ENCODE data around the gene NAA40. TPM values are rescaled to one million over a fixed set of nuclear protein-coding genes. Genes with fewer than 3 reads are reported as not detected.

NAA40 gene
- total and polyA plus RNA-seq, 2 experiments from 2014 or later, result 10.1 to 24.6 TPM

DNA sequence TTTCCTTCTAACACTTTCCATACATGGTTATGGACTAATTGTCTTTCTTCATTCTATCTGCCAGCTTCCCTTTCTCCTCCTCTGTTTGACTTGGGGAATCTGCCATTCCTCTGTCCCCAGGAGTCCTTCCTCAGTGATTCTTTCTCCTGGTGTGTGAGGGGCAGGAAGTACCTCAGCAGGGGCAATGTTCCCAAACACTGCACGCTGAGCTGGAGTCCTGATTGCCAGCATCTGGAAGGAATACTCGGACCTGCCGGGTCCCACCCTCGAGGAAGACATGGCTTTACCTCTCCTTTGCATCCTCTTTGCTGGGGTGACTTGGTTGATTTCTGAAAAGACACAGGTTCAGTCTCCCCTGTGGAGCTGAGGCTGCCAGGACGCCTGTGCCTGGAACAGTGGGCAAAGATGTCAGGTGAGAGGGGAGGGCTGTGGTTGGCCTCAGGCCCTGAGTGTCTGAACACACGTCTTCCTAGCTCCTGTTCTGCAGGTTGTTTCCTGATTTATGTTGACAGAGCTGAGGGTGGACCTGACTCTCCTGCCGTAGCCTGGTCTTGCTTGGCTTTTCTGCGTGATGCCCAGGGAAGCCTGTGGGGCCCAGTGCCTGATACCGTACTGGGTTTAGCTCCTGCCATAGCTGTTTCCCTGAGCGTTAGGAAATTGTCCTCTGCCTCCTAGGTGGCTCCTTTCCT, 39.9 kb downstream of the NAA40 start (continued):
- TF ChIP-seq, protein P1, sequence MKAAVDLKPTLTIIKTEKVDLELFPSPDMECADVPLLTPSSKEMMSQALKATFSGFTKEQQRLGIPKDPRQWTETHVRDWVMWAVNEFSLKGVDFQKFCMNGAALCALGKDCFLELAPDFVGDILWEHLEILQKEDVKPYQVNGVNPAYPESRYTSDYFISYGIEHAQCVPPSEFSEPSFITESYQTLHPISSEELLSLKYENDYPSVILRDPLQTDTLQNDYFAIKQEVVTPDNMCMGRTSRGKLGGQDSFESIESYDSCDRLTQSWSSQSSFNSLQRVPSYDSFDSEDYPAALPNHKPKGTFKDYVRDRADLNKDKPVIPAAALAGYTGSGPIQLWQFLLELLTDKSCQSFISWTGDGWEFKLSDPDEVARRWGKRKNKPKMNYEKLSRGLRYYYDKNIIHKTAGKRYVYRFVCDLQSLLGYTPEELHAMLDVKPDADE (IDR thresholded peaks at IDR 0.05), result no peak
- no peak for TF ChIP-seq STAT1 (IDR thresholded peaks at IDR 0.05; ENCODE audit: unreplicated experiment)
- no peak; the same call in 1 of the 2 replicates for TF ChIP-seq POLR2AphosphoS5 (IDR thresholded peaks at IDR 0.05; ENCODE audit: low read depth)
- TF ChIP-seq CTCF (conservative IDR thresholded peaks at IDR 0.05; ENCODE audit: low read depth in 2 of 2), result no peak
- no peak for TF ChIP-seq CREB1 (CRISPR knock-in tag; IDR thresholded peaks at IDR 0.05; ENCODE audit: low read depth)
- TF ChIP-seq NANOG (IDR thresholded peaks at IDR 0.05; ENCODE audit: borderline replicate concordance), result no peak
- TF ChIP-seq JUNB (IDR thresholded peaks at IDR 0.05; ENCODE audit: unreplicated experiment), result no peak
- TF ChIP-seq, protein P2, sequence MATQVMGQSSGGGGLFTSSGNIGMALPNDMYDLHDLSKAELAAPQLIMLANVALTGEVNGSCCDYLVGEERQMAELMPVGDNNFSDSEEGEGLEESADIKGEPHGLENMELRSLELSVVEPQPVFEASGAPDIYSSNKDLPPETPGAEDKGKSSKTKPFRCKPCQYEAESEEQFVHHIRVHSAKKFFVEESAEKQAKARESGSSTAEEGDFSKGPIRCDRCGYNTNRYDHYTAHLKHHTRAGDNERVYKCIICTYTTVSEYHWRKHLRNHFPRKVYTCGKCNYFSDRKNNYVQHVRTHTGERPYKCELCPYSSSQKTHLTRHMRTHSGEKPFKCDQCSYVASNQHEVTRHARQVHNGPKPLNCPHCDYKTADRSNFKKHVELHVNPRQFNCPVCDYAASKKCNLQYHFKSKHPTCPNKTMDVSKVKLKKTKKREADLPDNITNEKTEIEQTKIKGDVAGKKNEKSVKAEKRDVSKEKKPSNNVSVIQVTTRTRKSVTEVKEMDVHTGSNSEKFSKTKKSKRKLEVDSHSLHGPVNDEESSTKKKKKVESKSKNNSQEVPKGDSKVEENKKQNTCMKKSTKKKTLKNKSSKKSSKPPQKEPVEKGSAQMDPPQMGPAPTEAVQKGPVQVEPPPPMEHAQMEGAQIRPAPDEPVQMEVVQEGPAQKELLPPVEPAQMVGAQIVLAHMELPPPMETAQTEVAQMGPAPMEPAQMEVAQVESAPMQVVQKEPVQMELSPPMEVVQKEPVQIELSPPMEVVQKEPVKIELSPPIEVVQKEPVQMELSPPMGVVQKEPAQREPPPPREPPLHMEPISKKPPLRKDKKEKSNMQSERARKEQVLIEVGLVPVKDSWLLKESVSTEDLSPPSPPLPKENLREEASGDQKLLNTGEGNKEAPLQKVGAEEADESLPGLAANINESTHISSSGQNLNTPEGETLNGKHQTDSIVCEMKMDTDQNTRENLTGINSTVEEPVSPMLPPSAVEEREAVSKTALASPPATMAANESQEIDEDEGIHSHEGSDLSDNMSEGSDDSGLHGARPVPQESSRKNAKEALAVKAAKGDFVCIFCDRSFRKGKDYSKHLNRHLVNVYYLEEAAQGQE (IDR thresholded peaks at IDR 0.05; ENCODE audit: unreplicated experiment), result no peak

- no peak for DNase-seq (ENCODE audit: low spot score)
- no peak overlapping the region for H2AFZ ChIP-seq
- H3K4me2 ChIP-seq, result no peak overlapping the region; the same call in 1 of the 2 replicates
- peak in 1 of 2 experiments; percentile 50; a peak in 2 of 4 replicates for TF ChIP-seq CTCF (conservative IDR thresholded peaks at IDR 0.05; ENCODE audit: low read depth in 2 of 2)
- TF ChIP-seq ZNF331 (CRISPR knock-in tag; IDR thresholded peaks at IDR 0.05; ENCODE audit: low read depth), result no peak
- H4K20me1 ChIP-seq (replicated peaks; ENCODE audit: insufficient read depth), result no peaks in the 10 kb centered on the region; the same call in none of the 2 replicates
- 0 out of 2 replicates have a peak overlapping the region, but pooled peaks have one; percentile 32 for H3K27ac ChIP-seq (ENCODE audit: low read depth)
- no peaks in the 10 kb centered on the region for H3K36me3 ChIP-seq (ENCODE audit: insufficient read depth)
- Mint-ChIP-seq H3K36me3 (ENCODE audit: low read depth) (peaks cover 23% of the 10 kb centered on the region), H3K4me3 (no peak overlapping the region), H3K27me3 (ENCODE audit: insufficient read depth, low read depth, poor library complexity) (peaks cover 20% of the 10 kb centered on the region), H3K4me1 (peaks cover 29% of the 10 kb centered on the region), H3K9me3 (no peaks in the 10 kb centered on the region; the same call in 2 of the 3 replicates), H3K27ac (peak overlapping the region; percentile 95; the same call in 1 of the 2 replicates)
- no peaks in the 10 kb centered on the region for H3K27me3 ChIP-seq (ENCODE audit: insufficient read depth)
- H3K9me2 ChIP-seq (ENCODE audit: insufficient read depth), result no peaks in the 10 kb centered on the region
- no peak overlapping the region for H3K4me3 ChIP-seq
- peaks cover 33% of the 10 kb centered on the region for H3K4me1 ChIP-seq (ENCODE audit: insufficient read depth)
- H3K79me2 ChIP-seq (replicated peaks; ENCODE audit: insufficient read depth), result peaks cover 46% of the 10 kb centered on the region
- peaks cover 22% of the 10 kb centered on the region; the same call in 1 of the 2 replicates for H3F3A ChIP-seq (replicated peaks; ENCODE audit: low read depth)
- ATAC-seq, result peak; percentile 12; the same call in 2 of the 3 replicates
Measured at GRCh38 chr11:63979426-63979825, 40.6 kb downstream of the NAA40 start.

All from GM23338 (cell line).